ENCODE data around the gene ATP11B.

DNA sequence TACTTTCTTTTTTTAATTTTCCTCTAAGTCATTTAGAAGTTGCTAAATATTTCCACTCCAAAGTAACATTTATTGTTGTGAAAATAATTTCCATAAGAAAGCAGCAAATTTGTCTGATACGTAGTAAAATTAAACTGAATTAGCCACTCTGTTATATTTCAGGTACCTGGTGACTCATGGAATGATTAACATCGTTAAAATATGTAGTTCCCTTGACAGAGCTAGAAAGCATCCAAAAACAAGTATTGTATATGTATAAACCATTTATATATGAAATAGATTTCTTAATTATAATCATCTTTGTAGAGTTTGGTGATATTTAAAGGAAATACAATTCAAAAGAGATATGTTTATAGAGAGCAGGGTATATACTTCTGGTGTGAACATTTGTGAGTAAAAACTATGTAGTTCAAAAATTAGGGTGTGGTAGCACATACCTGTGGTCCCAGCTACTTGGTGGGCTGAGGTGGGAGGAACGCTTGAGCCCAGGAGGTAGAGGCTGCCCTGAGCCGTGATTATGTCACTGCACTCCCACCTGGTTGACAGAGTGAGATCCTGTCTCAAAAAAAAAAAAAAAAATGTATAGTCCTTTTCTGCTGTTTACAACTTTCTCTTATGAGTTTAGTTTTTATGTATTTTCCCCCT, 36.6 kb downstream of the ATP11B start:
- TF ChIP-seq, protein P1, sequence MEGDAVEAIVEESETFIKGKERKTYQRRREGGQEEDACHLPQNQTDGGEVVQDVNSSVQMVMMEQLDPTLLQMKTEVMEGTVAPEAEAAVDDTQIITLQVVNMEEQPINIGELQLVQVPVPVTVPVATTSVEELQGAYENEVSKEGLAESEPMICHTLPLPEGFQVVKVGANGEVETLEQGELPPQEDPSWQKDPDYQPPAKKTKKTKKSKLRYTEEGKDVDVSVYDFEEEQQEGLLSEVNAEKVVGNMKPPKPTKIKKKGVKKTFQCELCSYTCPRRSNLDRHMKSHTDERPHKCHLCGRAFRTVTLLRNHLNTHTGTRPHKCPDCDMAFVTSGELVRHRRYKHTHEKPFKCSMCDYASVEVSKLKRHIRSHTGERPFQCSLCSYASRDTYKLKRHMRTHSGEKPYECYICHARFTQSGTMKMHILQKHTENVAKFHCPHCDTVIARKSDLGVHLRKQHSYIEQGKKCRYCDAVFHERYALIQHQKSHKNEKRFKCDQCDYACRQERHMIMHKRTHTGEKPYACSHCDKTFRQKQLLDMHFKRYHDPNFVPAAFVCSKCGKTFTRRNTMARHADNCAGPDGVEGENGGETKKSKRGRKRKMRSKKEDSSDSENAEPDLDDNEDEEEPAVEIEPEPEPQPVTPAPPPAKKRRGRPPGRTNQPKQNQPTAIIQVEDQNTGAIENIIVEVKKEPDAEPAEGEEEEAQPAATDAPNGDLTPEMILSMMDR (conservative IDR thresholded peaks at IDR 0.05; ENCODE audit: low read length) = no peak
- no peak for TF ChIP-seq EZH2phosphoT487 (IDR thresholded peaks at IDR 0.05; ENCODE audit: borderline replicate concordance, low read depth, low read length)

Data from OCI-LY7 (cell line).